Caco-2 (cell line): ENCODE results near the gene RPL14. TPM values are rescaled to one million over a fixed set of nuclear protein-coding genes. Genes with fewer than 3 reads are reported as not detected.

Source experiments
- BruUV-seq: library from RNA; stranded (reverse); fragments of 400-500 nt; replicated peaks from 2 replicates; lab custom pipeline; 2021; lab: Mats Ljungman, UMichigan
- CTCF ChIA-PET: fragments of 300-600 bp; sonication (Branson Sonifier 250); formaldehyde crosslinking; loops from one replicate; lab custom pipeline; 2022; ENCODE audit warnings: antibody characterized with exemption; lab: Charles Lee
- POLR2A ChIA-PET: fragments of 300-600 bp; sonication (Branson Sonifier 250); formaldehyde crosslinking; loops from one replicate; lab custom pipeline; 2022; ENCODE audit warnings: antibody characterized with exemption; lab: Charles Lee
- DNase-seq, 2 experiments: peaks; one replicate each; pipeline versions ENCODE4 v3.0.0 to v3.0.0-alpha.2; 2020 to 2022
- H3K27me3 ChIP-seq: replicated peaks from 2 replicates; pipeline ENCODE4 v1.6.0; 2011; ENCODE audit warnings: low read length; ENCODE audit not compliant: control insufficient read depth, insufficient read depth
- H3K36me3 ChIP-seq: 2 replicates; pipeline ENCODE4 v1.5.1; 2011; ENCODE audit warnings: low read length; ENCODE audit not compliant: control insufficient read depth, insufficient read depth
- H3K4me1 ChIP-seq: fragments of 250-450 bp; sonication (Bioruptor Pico); 2 replicates; pipeline ENCODE4 v1.5.1; 2020; ENCODE audit warnings: mild to moderate bottlenecking
- H3K4me3 ChIP-seq: 2 replicates; pipeline ENCODE4 v1.5.1; 2011; ENCODE audit warnings: low read depth, mild to moderate bottlenecking, control low read depth, low read length
- H3K9me3 ChIP-seq: fragments of 250-450 bp; sonication (Bioruptor Pico); 2 replicates; pipeline ENCODE4 v1.5.1; 2020; ENCODE audit warnings: mild to moderate bottlenecking, moderate library complexity
- H3K27ac Mint-ChIP-seq: one replicate; pipeline ENCODE4 v1.8.0; 2022; ENCODE audit warnings: mixed read lengths; ENCODE audit not compliant: unreplicated experiment
- H3K27me3 Mint-ChIP-seq: one replicate; pipeline ENCODE4 v1.8.0; 2022; ENCODE audit warnings: mixed read lengths; ENCODE audit not compliant: insufficient read depth, unreplicated experiment
- H3K36me3 Mint-ChIP-seq: one replicate; pipeline ENCODE4 v1.8.0; 2022; ENCODE audit warnings: mild to moderate bottlenecking, mixed read lengths; ENCODE audit not compliant: insufficient read depth, unreplicated experiment
- H3K4me1 Mint-ChIP-seq: one replicate; pipeline ENCODE4 v1.8.0; 2022; ENCODE audit warnings: low read depth, mixed read lengths; ENCODE audit not compliant: unreplicated experiment
- H3K4me3 Mint-ChIP-seq: one replicate; pipeline ENCODE4 v1.8.0; 2022; ENCODE audit warnings: mild to moderate bottlenecking, moderate library complexity, mixed read lengths; ENCODE audit not compliant: unreplicated experiment
- H3K9me3 Mint-ChIP-seq: one replicate; pipeline ENCODE4 v1.8.0; 2022; ENCODE audit warnings: mixed read lengths; ENCODE audit not compliant: unreplicated experiment
- intact Hi-C: fragments of 100-400 bp; cut with micrococcal nuclease; formaldehyde crosslinking; loops from one replicate; pipeline ENCODE4 v1.10.0; 2022; ENCODE audit not compliant: unreplicated experiment
- total RNA-seq: library from RNA; stranded (reverse); gene quantifications from 2 replicates; pipeline ENCODE4 v1.2.3, GENCODE V29; 2022
- TF ChIP-seq, protein P1 (sequence below), 2 experiments: fragments of 200-600 bp in 1 of 2; IDR thresholded peaks; 1 replicate in 1 of 2; 2 replicates in 1 of 2; pipeline versions ENCODE4 v1.5.1 to v1.8.0; 2011 to 2022; ENCODE audit warnings: antibody characterized with exemption in 1 of 2, control low read depth in 1 of 2, inconsistent platforms in 1 of 2, low read depth in 1 of 2, low read length in 1 of 2, mild to moderate bottlenecking in 1 of 2, moderate library complexity in 1 of 2; ENCODE audit not compliant: insufficient read depth in 1 of 2, severe bottlenecking in 1 of 2, unreplicated experiment in 1 of 2

RPL14 gene
- total RNA-seq, 1 experiment from 2014 or later = 1,589 TPM

DNA sequence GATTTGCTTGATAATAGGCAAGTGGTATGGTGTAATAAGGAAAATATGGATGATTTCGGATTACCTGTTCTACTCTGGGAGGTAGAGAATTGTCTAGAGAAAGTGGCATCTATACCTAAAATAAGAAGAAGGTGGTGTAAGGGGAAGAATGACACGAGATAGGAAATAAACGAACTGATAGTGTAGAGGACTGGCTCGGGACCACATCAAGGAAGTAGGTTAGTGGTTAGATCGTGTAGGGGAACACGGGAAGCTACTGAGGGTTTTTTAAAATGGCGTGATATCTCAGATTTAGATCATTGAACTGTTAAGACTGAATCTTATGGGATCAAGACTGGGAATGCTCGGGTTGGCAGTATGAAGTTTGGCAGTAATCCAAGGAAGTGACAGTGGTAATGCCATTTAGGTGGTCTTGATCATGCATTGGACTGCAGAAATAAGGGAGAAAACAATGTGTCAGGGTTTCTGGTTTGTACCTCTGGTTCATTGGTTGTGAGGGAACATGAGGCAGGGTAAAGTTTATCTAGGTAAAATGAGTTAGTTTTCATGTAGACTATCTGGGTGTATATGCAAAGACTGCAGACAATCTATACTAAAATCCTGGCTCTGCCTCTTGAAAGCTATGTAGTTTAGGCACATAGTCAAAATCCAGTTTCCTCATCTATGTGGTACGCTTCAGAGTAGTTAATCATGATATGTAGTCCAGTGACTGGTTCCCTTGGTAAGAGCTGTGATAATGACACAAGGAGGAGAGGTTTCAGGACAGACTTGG lies 7.4 kb downstream of the RPL14 start:
- no peak overlapping the region for H3K4me3 Mint-ChIP-seq
- Histone ChIP-seq H3K4me3 (no peak overlapping the region), H3K36me3 (no peaks in the 10 kb centered on the region), H3K4me1 (no peaks in the 10 kb centered on the region), H3K9me3 (no peaks in the 10 kb centered on the region), H3K27me3 (no peaks in the 10 kb centered on the region)
- no peaks in the 10 kb centered on the region for H3K27me3 Mint-ChIP-seq
- TF ChIP-seq, protein P1, sequence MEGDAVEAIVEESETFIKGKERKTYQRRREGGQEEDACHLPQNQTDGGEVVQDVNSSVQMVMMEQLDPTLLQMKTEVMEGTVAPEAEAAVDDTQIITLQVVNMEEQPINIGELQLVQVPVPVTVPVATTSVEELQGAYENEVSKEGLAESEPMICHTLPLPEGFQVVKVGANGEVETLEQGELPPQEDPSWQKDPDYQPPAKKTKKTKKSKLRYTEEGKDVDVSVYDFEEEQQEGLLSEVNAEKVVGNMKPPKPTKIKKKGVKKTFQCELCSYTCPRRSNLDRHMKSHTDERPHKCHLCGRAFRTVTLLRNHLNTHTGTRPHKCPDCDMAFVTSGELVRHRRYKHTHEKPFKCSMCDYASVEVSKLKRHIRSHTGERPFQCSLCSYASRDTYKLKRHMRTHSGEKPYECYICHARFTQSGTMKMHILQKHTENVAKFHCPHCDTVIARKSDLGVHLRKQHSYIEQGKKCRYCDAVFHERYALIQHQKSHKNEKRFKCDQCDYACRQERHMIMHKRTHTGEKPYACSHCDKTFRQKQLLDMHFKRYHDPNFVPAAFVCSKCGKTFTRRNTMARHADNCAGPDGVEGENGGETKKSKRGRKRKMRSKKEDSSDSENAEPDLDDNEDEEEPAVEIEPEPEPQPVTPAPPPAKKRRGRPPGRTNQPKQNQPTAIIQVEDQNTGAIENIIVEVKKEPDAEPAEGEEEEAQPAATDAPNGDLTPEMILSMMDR (IDR thresholded peaks at IDR 0.05; ENCODE audit: insufficient read depth in 1 of 2, low read depth in 1 of 2, low read length in 1 of 2, severe bottlenecking in 1 of 2, unreplicated experiment in 1 of 2) = no peak
- BruUV-seq = no TSS peak
- peaks cover 71% of the 10 kb centered on the region for H3K36me3 Mint-ChIP-seq
- ChIA-PET CTCF (no interaction called here), POLR2A (no interaction called here)
- no peaks in the 10 kb centered on the region for H3K9me3 Mint-ChIP-seq
- no peak for DNase-seq
- intact Hi-C loops = no loop called here
- no peaks in the 10 kb centered on the region for H3K4me1 Mint-ChIP-seq
- peak overlapping the region; percentile 0 for H3K27ac Mint-ChIP-seq

DNA sequence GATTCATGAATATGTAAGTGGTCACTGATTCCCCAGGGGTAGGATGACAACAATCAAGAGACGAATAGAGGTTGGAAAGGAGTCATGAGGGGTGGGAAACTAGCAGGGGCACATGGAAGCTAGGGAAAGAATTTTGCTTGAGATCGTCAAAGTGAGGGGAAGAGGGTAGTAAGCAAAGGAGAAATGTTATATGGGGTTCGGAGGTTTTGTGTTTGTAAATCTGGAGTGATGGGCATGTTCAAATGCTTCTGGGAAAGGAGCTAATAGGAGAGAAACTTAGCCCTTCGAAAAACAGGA lies 7.9 kb downstream of the RPL14 start:
- DNase-seq = no peak
- Mint-ChIP-seq H3K4me3 (no peak overlapping the region), H3K4me1 (no peaks in the 10 kb centered on the region), H3K9me3 (no peaks in the 10 kb centered on the region), H3K27me3 (no peaks in the 10 kb centered on the region), H3K27ac (peak overlapping the region; percentile 0), H3K36me3 (peaks cover 65% of the 10 kb centered on the region)
- ChIA-PET CTCF (no interaction called here), POLR2A (interaction anchor here (0.7 kb wide), 1 partner anchor 8 kb away, joined by 3 read pairs; the partner anchor contains the start of gene RPL14)
- H3K9me3 ChIP-seq = no peaks in the 10 kb centered on the region
- H3K36me3 ChIP-seq = no peaks in the 10 kb centered on the region
- H3K4me3 ChIP-seq = no peak overlapping the region
- H3K4me1 ChIP-seq = no peaks in the 10 kb centered on the region
- no peaks in the 10 kb centered on the region for H3K27me3 ChIP-seq
- TF ChIP-seq, protein P1 (IDR thresholded peaks at IDR 0.05; ENCODE audit: insufficient read depth in 1 of 2, low read depth in 1 of 2, low read length in 1 of 2, severe bottlenecking in 1 of 2, unreplicated experiment in 1 of 2) = no peak
- BruUV-seq = no TSS peak
- intact Hi-C loops = no loop called here

DNA sequence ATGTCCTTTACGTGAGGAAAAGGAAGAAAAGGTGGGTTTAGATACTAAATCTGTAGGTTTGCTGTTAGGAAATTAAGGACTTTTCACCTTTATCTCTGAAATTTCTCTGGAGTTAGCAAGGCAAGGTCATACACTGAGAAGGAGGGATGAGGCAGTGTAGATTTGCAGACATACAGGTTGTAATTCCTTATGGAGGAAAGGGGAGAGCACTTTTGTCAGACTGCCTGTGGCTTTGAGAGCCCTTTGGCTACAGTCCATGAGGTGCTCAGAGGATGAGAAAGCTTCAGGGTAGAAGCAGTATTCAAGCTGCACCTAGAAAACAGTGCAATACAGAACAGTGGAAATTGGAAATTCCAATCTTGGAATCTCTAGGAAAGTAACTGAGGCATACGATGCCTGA lies 8.3 kb downstream of the RPL14 start:
- ChIA-PET POLR2A (interaction anchor here (0.7 kb wide), 1 partner anchor 8 kb away, joined by 3 read pairs; the partner anchor contains the start of gene RPL14), CTCF (no interaction called here)
- Histone ChIP-seq H3K36me3 (no peaks in the 10 kb centered on the region), H3K4me1 (no peaks in the 10 kb centered on the region), H3K9me3 (no peaks in the 10 kb centered on the region), H3K27me3 (no peaks in the 10 kb centered on the region), H3K4me3 (no peak overlapping the region)
- H3K27ac Mint-ChIP-seq = peak overlapping the region; percentile 0
- BruUV-seq = no TSS peak
- no peak overlapping the region for H3K4me3 Mint-ChIP-seq
- DNase-seq = no peak
- no peaks in the 10 kb centered on the region for H3K27me3 Mint-ChIP-seq
- no peaks in the 10 kb centered on the region for H3K4me1 Mint-ChIP-seq
- H3K9me3 Mint-ChIP-seq = no peaks in the 10 kb centered on the region
- intact Hi-C loops = no loop called here
- peaks cover 61% of the 10 kb centered on the region for H3K36me3 Mint-ChIP-seq
- TF ChIP-seq, protein P1 (IDR thresholded peaks at IDR 0.05; ENCODE audit: insufficient read depth in 1 of 2, low read depth in 1 of 2, low read length in 1 of 2, severe bottlenecking in 1 of 2, unreplicated experiment in 1 of 2) = no peak
